ENCODE data around the gene CRADD.
A peak's percentile ranks its signal among the peaks of the same experiment; 100 is the strongest.

CRADD gene

GRCh38 chr12:93729934-93730333 lies 52.8 kb downstream of the CRADD start:
- Histone ChIP-seq H3K27me3 (ENCODE audit: insufficient read depth, low read length, poor library complexity) (no peaks in the 10 kb centered on the region), H3K36me3 (ENCODE audit: insufficient read depth, low read length) (no peaks in the 10 kb centered on the region), H3K4me2 (ENCODE audit: insufficient read depth, low read length) (no peak overlapping the region), H3K27ac (ENCODE audit: low read length) (no peak overlapping the region), H2AFZ (ENCODE audit: low read depth, low read length) (no peak overlapping the region), H3K79me2 (ENCODE audit: insufficient read depth, low read length) (peaks cover 5% of the 10 kb centered on the region; the same call in 1 of the 2 replicates), H4K20me1 (ENCODE audit: insufficient read depth, low read length) (no peaks in the 10 kb centered on the region), H3K9ac (ENCODE audit: low read depth, low read length) (no peak overlapping the region), H3K4me1 (ENCODE audit: insufficient read depth, low read length) (no peaks in the 10 kb centered on the region), H3K9me3 (ENCODE audit: insufficient read depth, low read length, severe bottlenecking) (no peaks in the 10 kb centered on the region), H3K4me3 (ENCODE audit: low read depth in 1 of 2, low read length in 2 of 2) (no peak overlapping the region)
- no peak for ATAC-seq (ENCODE audit: insufficient read depth, low read depth)
- TF ChIP-seq, protein P1, sequence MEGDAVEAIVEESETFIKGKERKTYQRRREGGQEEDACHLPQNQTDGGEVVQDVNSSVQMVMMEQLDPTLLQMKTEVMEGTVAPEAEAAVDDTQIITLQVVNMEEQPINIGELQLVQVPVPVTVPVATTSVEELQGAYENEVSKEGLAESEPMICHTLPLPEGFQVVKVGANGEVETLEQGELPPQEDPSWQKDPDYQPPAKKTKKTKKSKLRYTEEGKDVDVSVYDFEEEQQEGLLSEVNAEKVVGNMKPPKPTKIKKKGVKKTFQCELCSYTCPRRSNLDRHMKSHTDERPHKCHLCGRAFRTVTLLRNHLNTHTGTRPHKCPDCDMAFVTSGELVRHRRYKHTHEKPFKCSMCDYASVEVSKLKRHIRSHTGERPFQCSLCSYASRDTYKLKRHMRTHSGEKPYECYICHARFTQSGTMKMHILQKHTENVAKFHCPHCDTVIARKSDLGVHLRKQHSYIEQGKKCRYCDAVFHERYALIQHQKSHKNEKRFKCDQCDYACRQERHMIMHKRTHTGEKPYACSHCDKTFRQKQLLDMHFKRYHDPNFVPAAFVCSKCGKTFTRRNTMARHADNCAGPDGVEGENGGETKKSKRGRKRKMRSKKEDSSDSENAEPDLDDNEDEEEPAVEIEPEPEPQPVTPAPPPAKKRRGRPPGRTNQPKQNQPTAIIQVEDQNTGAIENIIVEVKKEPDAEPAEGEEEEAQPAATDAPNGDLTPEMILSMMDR (IDR thresholded peaks at IDR 0.05; ENCODE audit: borderline replicate concordance, extremely low read depth, low read length, poor library complexity, severe bottlenecking), result no peak
- DNase-seq, result no peak

DNA sequence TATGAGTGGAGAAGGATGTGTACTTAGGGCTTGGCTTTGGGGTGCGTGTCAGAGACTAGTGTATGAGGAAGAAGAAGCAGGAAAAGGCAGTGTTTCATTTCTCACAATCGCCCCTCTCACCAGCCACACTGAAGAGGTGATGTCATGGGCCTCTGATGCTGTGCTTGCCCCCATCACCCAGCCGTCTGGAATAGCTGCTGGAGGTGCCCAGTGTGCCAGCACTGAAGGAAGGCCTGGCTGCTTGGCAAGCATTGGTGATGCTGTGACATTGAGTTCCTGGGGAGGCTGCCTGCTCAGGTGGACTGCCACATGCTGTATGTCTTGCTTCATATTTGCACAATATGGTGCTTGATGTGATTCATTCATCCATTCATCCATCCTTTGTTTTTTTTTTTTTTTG lies 56.2 kb downstream of the CRADD start:
- Histone ChIP-seq H3K4me2 (ENCODE audit: insufficient read depth, low read length) (no peak overlapping the region), H3K4me3 (ENCODE audit: low read depth in 1 of 2, low read length in 2 of 2) (no peak overlapping the region), H3K36me3 (ENCODE audit: insufficient read depth, low read length) (no peaks in the 10 kb centered on the region), H3K9ac (ENCODE audit: low read depth, low read length) (no peak overlapping the region), H3K4me1 (ENCODE audit: insufficient read depth, low read length) (peaks cover 11% of the 10 kb centered on the region), H4K20me1 (ENCODE audit: insufficient read depth, low read length) (no peaks in the 10 kb centered on the region), H3K27me3 (ENCODE audit: insufficient read depth, low read length, poor library complexity) (no peaks in the 10 kb centered on the region), H2AFZ (ENCODE audit: low read depth, low read length) (no peak overlapping the region), H3K27ac (ENCODE audit: low read length) (no peak overlapping the region), H3K9me3 (ENCODE audit: insufficient read depth, low read length, severe bottlenecking) (no peaks in the 10 kb centered on the region), H3K79me2 (ENCODE audit: insufficient read depth, low read length) (0 out of 2 replicates have a peak, but pooled peaks cover 3% of the 10 kb centered on the region)
- TF ChIP-seq, protein P1 (IDR thresholded peaks at IDR 0.05; ENCODE audit: borderline replicate concordance, extremely low read depth, low read length, poor library complexity, severe bottlenecking), result no peak
- no peak for TF ChIP-seq EZH2 (IDR thresholded peaks at IDR 0.05; ENCODE audit: borderline replicate concordance, low read depth, low read length, severe bottlenecking)
- peak; percentile 41; the same call in 1 of the 3 replicates for ATAC-seq (ENCODE audit: insufficient read depth, low read depth)
- no peak for DNase-seq

- Histone ChIP-seq H3K4me3 (ENCODE audit: low read depth in 1 of 2, low read length in 2 of 2) (no peak overlapping the region), H4K20me1 (ENCODE audit: insufficient read depth, low read length) (no peaks in the 10 kb centered on the region), H3K9ac (ENCODE audit: low read depth, low read length) (no peak overlapping the region), H2AFZ (ENCODE audit: low read depth, low read length) (no peak overlapping the region), H3K36me3 (ENCODE audit: insufficient read depth, low read length) (no peaks in the 10 kb centered on the region), H3K4me2 (ENCODE audit: insufficient read depth, low read length) (no peak overlapping the region), H3K27me3 (ENCODE audit: insufficient read depth, low read length, poor library complexity) (no peaks in the 10 kb centered on the region), H3K79me2 (ENCODE audit: insufficient read depth, low read length) (0 out of 2 replicates have a peak, but pooled peaks cover 6% of the 10 kb centered on the region), H3K27ac (ENCODE audit: low read length) (no peak overlapping the region), H3K9me3 (ENCODE audit: insufficient read depth, low read length, severe bottlenecking) (no peaks in the 10 kb centered on the region), H3K4me1 (ENCODE audit: insufficient read depth, low read length) (peaks cover 17% of the 10 kb centered on the region)
- no peak for TF ChIP-seq EZH2 (IDR thresholded peaks at IDR 0.05; ENCODE audit: borderline replicate concordance, low read depth, low read length, severe bottlenecking)
- TF ChIP-seq, protein P1 (IDR thresholded peaks at IDR 0.05; ENCODE audit: borderline replicate concordance, extremely low read depth, low read length, poor library complexity, severe bottlenecking), result no peak
- ATAC-seq (ENCODE audit: insufficient read depth, low read depth) (no peak), DNase-seq (no peak)
Observed at GRCh38 chr12:93733928-93734327, 56.8 kb downstream of the CRADD start.

DNA sequence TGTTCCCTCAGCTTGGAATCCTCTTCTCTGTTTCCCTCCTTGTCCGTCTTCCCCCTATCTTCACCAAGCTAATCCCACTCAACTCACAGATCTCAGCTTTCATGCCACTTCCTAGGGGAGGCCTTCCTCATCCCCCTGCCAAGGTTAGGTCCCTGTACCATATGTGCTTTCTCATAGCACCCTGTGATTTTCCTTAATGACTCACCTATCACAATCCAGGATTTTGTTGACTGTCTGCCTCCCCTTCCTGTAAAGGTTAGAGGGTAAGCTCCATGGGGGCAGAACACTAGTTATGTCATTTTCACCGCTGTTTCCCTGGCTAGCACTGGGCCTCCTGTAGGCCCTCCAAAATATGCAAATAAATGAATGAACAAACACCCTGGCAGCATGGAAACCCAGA lies 57.6 kb downstream of the CRADD start:
- H2AFZ ChIP-seq (ENCODE audit: low read depth, low read length), result no peak overlapping the region
- H3K9me3 ChIP-seq (ENCODE audit: insufficient read depth, low read length, severe bottlenecking), result no peaks in the 10 kb centered on the region
- no peak overlapping the region for H3K9ac ChIP-seq (ENCODE audit: low read depth, low read length)
- H3K27me3 ChIP-seq (ENCODE audit: insufficient read depth, low read length, poor library complexity), result no peaks in the 10 kb centered on the region
- H4K20me1 ChIP-seq (ENCODE audit: insufficient read depth, low read length), result no peaks in the 10 kb centered on the region
- no peak overlapping the region for H3K4me2 ChIP-seq (ENCODE audit: insufficient read depth, low read length)
- no peak for TF ChIP-seq EZH2 (IDR thresholded peaks at IDR 0.05; ENCODE audit: borderline replicate concordance, low read depth, low read length, severe bottlenecking)
- TF ChIP-seq, protein P1 (IDR thresholded peaks at IDR 0.05; ENCODE audit: borderline replicate concordance, extremely low read depth, low read length, poor library complexity, severe bottlenecking), result no peak
- H3K27ac ChIP-seq (ENCODE audit: low read length), result no peak overlapping the region
- H3K36me3 ChIP-seq (ENCODE audit: insufficient read depth, low read length), result no peaks in the 10 kb centered on the region
- H3K79me2 ChIP-seq (ENCODE audit: insufficient read depth, low read length), result peaks cover 11% of the 10 kb centered on the region; the same call in 1 of the 2 replicates
- no peak for ATAC-seq (ENCODE audit: insufficient read depth, low read depth)
- peaks cover 25% of the 10 kb centered on the region for H3K4me1 ChIP-seq (ENCODE audit: insufficient read depth, low read length)
- no peak overlapping the region for H3K4me3 ChIP-seq (ENCODE audit: low read depth in 1 of 2, low read length in 2 of 2)
- no peak for DNase-seq

Data from DND-41 (cell line).